ENCODE data around the gene RIMS4.

GRCh38 chr20:44743916-44744655 lies 66.3 kb downstream of the RIMS4 start:
- TF ChIP-seq CTCF (IDR thresholded peaks at IDR 0.05): no peak
- TF ChIP-seq POLR2A (IDR thresholded peaks at IDR 0.05): no peak
- TF ChIP-seq POLR2AphosphoS5 (IDR thresholded peaks at IDR 0.05): no peak
- no peak for TF ChIP-seq EP300 (IDR thresholded peaks at IDR 0.05; ENCODE audit: low read depth)
